HepG2 (cell line): ENCODE measurements around the gene MARS1. TPM values are rescaled to one million over a fixed set of nuclear protein-coding genes. Genes with fewer than 3 reads are reported as not detected.

Experiments used
- AKAP8 ChIP-seq: sonication (generic); formaldehyde crosslinking; IDR thresholded peaks from 2 replicates; pipeline ENCODE4 v1.5.1; 2020; ENCODE audit warnings: mild to moderate bottlenecking, missing genetic modification reagents
- ATF7 ChIP-seq, 2 experiments: fragments of 450-650 bp in 1 of 2; sonication (generic) in 1 of 2; formaldehyde crosslinking in 1 of 2; IDR thresholded peaks; 2 replicates each; pipeline versions ENCODE4 v1.4.0 to v1.6.1; 2016 to 2020; ENCODE audit warnings: antibody characterized with exemption in 1 of 2, mild to moderate bottlenecking in 1 of 2, missing genetic modification reagents in 1 of 2
- EZH2 ChIP-seq: conservative IDR thresholded peaks from 2 replicates; pipeline ENCODE4 v1.6.1; 2012; ENCODE audit warnings: mild to moderate bottlenecking, low read depth, low read length, moderate library complexity
- FOSL1 ChIP-seq: sonication (generic); formaldehyde crosslinking; IDR thresholded peaks from 2 replicates; pipeline ENCODE4 v1.9.0; 2021; ENCODE audit warnings: missing genetic modification reagents, borderline replicate concordance
- ISX ChIP-seq: sonication (generic); formaldehyde crosslinking; conservative IDR thresholded peaks from 2 replicates; pipeline ENCODE4 v1.5.0; 2020; ENCODE audit warnings: missing genetic modification reagents
- KLF11 ChIP-seq: IDR thresholded peaks from 2 replicates; pipeline ENCODE4 v1.6.1; 2016; ENCODE audit warnings: missing compliant biosample characterization
- MIER3 ChIP-seq: IDR thresholded peaks from 2 replicates; pipeline ENCODE4 v1.6.1; 2016; ENCODE audit warnings: missing compliant biosample characterization, borderline replicate concordance
- MYC ChIP-seq: sonication (generic); formaldehyde crosslinking; IDR thresholded peaks from 2 replicates; pipeline ENCODE4 v1.9.0; 2021; ENCODE audit warnings: missing genetic modification reagents, borderline replicate concordance
- POLR2A ChIP-seq, 2 experiments: IDR thresholded peaks; 2 replicates each; pipeline ENCODE4 v1.6.1; 2011; ENCODE audit warnings: low read depth in 2 of 2, low read length in 2 of 2, mild to moderate bottlenecking in 1 of 2, moderate library complexity in 1 of 2; ENCODE audit not compliant: insufficient read depth in 1 of 2
- RAD51 ChIP-seq: fragments of 450-650 bp; IDR thresholded peaks from 2 replicates; pipeline ENCODE4 v1.6.1; 2016; ENCODE audit warnings: borderline replicate concordance
- SNAPC2 ChIP-seq: sonication (generic); formaldehyde crosslinking; IDR thresholded peaks from 2 replicates; pipeline ENCODE4 v1.8.1; 2022; ENCODE audit warnings: mild to moderate bottlenecking, missing genetic modification reagents
- STAT5B ChIP-seq: sonication (generic); formaldehyde crosslinking; IDR thresholded peaks from 2 replicates; pipeline ENCODE4 v1.4.0; 2020; ENCODE audit warnings: missing genetic modification reagents
- THAP11 ChIP-seq: IDR thresholded peaks from 2 replicates; pipeline ENCODE4 v1.6.1; 2016; ENCODE audit warnings: missing biosample characterization, missing genetic modification reagents
- ZBTB34 ChIP-seq: sonication (generic); formaldehyde crosslinking; IDR thresholded peaks from 2 replicates; pipeline ENCODE4 v1.8.0; 2022; ENCODE audit warnings: mild to moderate bottlenecking, missing genetic modification reagents
- ZFP1 ChIP-seq: IDR thresholded peaks from 2 replicates; pipeline ENCODE4 v1.6.1; 2016
- ZNF121 ChIP-seq: sonication (generic); formaldehyde crosslinking; IDR thresholded peaks from 2 replicates; pipeline ENCODE4 v1.5.0; 2020; ENCODE audit warnings: mild to moderate bottlenecking, missing genetic modification reagents
- ZNF281 ChIP-seq: sonication (generic); formaldehyde crosslinking; IDR thresholded peaks from 2 replicates; pipeline ENCODE4 v1.4.0; 2020; ENCODE audit warnings: missing genetic modification reagents, borderline replicate concordance
- ZNF326 ChIP-seq: sonication (generic); formaldehyde crosslinking; IDR thresholded peaks from 2 replicates; pipeline ENCODE4 v1.4.0; 2020; ENCODE audit warnings: missing genetic modification reagents, borderline replicate concordance
- ZNF563 ChIP-seq: sonication (generic); formaldehyde crosslinking; IDR thresholded peaks from 2 replicates; pipeline ENCODE4 v1.8.0; 2022; ENCODE audit warnings: mild to moderate bottlenecking, moderate library complexity, missing genetic modification reagents
- ZNF704 ChIP-seq: sonication (generic); formaldehyde crosslinking; IDR thresholded peaks from 2 replicates; pipeline ENCODE4 v1.8.1; 2023; ENCODE audit warnings: mild to moderate bottlenecking, inconsistent platforms, moderate library complexity, missing genetic modification reagents, borderline replicate concordance
- ZNF850 ChIP-seq: sonication (generic); formaldehyde crosslinking; conservative IDR thresholded peaks from 2 replicates; pipeline ENCODE4 v1.9.0; 2021; ENCODE audit warnings: mild to moderate bottlenecking, missing genetic modification reagents
- ZNF891 ChIP-seq: sonication (generic); formaldehyde crosslinking; IDR thresholded peaks from 2 replicates; pipeline ENCODE4 v1.5.0; 2020; ENCODE audit warnings: mild to moderate bottlenecking, missing genetic modification reagents
- ZSCAN22 ChIP-seq: sonication (generic); formaldehyde crosslinking; IDR thresholded peaks from 2 replicates; pipeline ENCODE4 v1.4.0; 2020; ENCODE audit warnings: mild to moderate bottlenecking, missing genetic modification reagents
- polyA plus RNA-seq, 8 experiments: library from polyadenylated mRNA; depleted of rRNA in 3 of 8; stranded (reverse) in 7 of 8; unstranded in 1 of 8; fragments of >200 nt; fragmentation: Illumina TruSeq in 4 of 8; extraction: Trizol in 4 of 8; gene quantifications; 2 replicates each; pipeline versions ENCODE4 v1.2.1 to v1.2.3, GENCODE V29; 2011 to 2016; ENCODE audit warnings: low read depth in 4 of 8, missing spikeins in 1 of 8, mixed read lengths in 1 of 8; ENCODE audit not compliant: insufficient read depth in 1 of 8
- total RNA-seq, 5 experiments: library from RNA; depleted of rRNA; stranded (reverse); fragments of >200 nt; fragmentation: Illumina TruSeq; extraction: Trizol; gene quantifications; 2 replicates each; pipeline ENCODE4 v1.2.3, GENCODE V29; 2016; ENCODE audit warnings: low read depth in 1 of 5
- TF ChIP-seq, protein P1 (sequence below): sonication (generic); formaldehyde crosslinking; IDR thresholded peaks from 2 replicates; pipeline ENCODE4 v1.5.1; 2020; ENCODE audit warnings: missing genetic modification reagents, mild to moderate bottlenecking, borderline replicate concordance
- TF ChIP-seq, protein P2 (sequence below): sonication (generic); formaldehyde crosslinking; IDR thresholded peaks from 2 replicates; pipeline ENCODE4 v1.4.0; 2020; ENCODE audit warnings: missing genetic modification reagents; ENCODE audit errors: not compliant biosample characterization

MARS1 gene
- total and polyA plus RNA-seq, 2 of the 13 experiments (the other 11 are each of a cell fraction or from before 2014, with no cell fraction given), result 115 to 181 TPM

GRCh38 chr12:57451233-57451778, 36.6 kb upstream of the MARS1 start (continued):
- TF ChIP-seq ZBTB34 (CRISPR knock-in tag), result peak; percentile 91
- TF ChIP-seq, protein P1, sequence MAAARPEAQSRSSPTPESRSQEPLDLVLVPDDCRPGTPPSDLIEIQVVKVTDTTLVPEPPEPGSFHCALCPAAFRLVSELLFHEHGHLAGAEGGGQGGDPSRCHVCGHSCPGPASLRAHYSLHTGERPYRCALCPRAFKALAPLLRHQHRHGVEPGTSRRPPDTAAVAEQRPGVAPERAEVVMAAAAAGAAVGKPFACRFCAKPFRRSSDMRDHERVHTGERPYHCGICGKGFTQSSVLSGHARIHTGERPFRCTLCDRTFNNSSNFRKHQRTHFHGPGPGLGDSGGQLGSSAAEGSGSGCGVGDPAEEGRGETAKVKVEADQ (CRISPR knock-in tag), result peak; percentile 69; the same call in 1 of the 2 replicates
- peak; percentile 98 for TF ChIP-seq ZNF281 (CRISPR knock-in tag)
- TF ChIP-seq, protein P2, sequence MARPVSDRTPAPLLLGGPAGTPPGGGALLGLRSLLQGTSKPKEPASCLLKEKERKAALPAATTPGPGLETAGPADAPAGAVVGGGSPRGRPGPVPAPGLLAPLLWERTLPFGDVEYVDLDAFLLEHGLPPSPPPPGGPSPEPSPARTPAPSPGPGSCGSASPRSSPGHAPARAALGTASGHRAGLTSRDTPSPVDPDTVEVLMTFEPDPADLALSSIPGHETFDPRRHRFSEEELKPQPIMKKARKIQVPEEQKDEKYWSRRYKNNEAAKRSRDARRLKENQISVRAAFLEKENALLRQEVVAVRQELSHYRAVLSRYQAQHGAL (CRISPR knock-in tag), result no peak
- TF ChIP-seq FOSL1 (CRISPR knock-in tag), result no peak
- TF ChIP-seq ZNF563 (CRISPR knock-in tag), result peak; percentile 28; the same call in 1 of the 2 replicates
- peak; percentile 96 for TF ChIP-seq ZSCAN22 (CRISPR knock-in tag)
- TF ChIP-seq ZNF850 (CRISPR knock-in tag), result no peak
- TF ChIP-seq ZFP1, result peak; percentile 93
- TF ChIP-seq ZNF326 (CRISPR knock-in tag), result no peak
- TF ChIP-seq MIER3 (CRISPR knock-in tag), result peak; percentile 98
- TF ChIP-seq THAP11 (CRISPR knock-in tag), result peak; percentile 84
- no peak for TF ChIP-seq ATF7 (IDR thresholded peaks at IDR 0.05)
- peak; percentile 96 for TF ChIP-seq ATF7 (CRISPR knock-in tag; IDR thresholded peaks at IDR 0.05)
- no peak for TF ChIP-seq RAD51
- TF ChIP-seq ZNF704 (CRISPR knock-in tag), result 0 out of 2 replicates have a peak, but pooled peaks have one; percentile 19
- TF ChIP-seq ZNF891, result 0 out of 2 replicates have a peak, but pooled peaks have one; percentile 46
- peak; percentile 57; the same call in 1 of the 2 replicates for TF ChIP-seq ZNF121
- no peak for TF ChIP-seq KLF11 (CRISPR knock-in tag)
- TF ChIP-seq POLR2A (IDR thresholded peaks at IDR 0.05; ENCODE audit: insufficient read depth in 1 of 2, low read depth in 2 of 2, low read length in 2 of 2), result peak in 1 of 2 experiments; percentile 52; a peak in 1 of 4 replicates
- TF ChIP-seq MYC (CRISPR knock-in tag), result peak; percentile 95
- no peak for TF ChIP-seq EZH2
- peak; percentile 93 for TF ChIP-seq STAT5B (CRISPR knock-in tag)
- TF ChIP-seq SNAPC2, result peak; percentile 90
- no peak for TF ChIP-seq ISX (CRISPR knock-in tag)
- no peak for TF ChIP-seq AKAP8 (CRISPR knock-in tag)
